Measurements from ENCODE around the gene BIVM. TPM values are rescaled to one million over a fixed set of nuclear protein-coding genes. Genes with fewer than 3 reads are reported as not detected.

The BIVM gene
- total RNA-seq, 1 donor from 2014 or later = 16.6 TPM

- DNase-seq (ENCODE audit: low spot score) = no peak
- Mint-ChIP-seq H3K4me1 (ENCODE audit: unreplicated experiment) (no peaks in the 10 kb centered on the region), H3K27me3 (ENCODE audit: unreplicated experiment) (peaks cover 1% of the 10 kb centered on the region), H3K9me3 (ENCODE audit: unreplicated experiment) (no peaks in the 10 kb centered on the region), H3K27ac (ENCODE audit: unreplicated experiment) (no peak overlapping the region), H3K4me3 (ENCODE audit: unreplicated experiment) (no peak overlapping the region), H3K36me3 (ENCODE audit: low read depth, unreplicated experiment) (peaks cover 15% of the 10 kb centered on the region)
- TF ChIP-seq, protein P1, sequence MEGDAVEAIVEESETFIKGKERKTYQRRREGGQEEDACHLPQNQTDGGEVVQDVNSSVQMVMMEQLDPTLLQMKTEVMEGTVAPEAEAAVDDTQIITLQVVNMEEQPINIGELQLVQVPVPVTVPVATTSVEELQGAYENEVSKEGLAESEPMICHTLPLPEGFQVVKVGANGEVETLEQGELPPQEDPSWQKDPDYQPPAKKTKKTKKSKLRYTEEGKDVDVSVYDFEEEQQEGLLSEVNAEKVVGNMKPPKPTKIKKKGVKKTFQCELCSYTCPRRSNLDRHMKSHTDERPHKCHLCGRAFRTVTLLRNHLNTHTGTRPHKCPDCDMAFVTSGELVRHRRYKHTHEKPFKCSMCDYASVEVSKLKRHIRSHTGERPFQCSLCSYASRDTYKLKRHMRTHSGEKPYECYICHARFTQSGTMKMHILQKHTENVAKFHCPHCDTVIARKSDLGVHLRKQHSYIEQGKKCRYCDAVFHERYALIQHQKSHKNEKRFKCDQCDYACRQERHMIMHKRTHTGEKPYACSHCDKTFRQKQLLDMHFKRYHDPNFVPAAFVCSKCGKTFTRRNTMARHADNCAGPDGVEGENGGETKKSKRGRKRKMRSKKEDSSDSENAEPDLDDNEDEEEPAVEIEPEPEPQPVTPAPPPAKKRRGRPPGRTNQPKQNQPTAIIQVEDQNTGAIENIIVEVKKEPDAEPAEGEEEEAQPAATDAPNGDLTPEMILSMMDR (IDR thresholded peaks at IDR 0.05; ENCODE audit: unreplicated experiment) = no peak
Measured at GRCh38 chr13:102817241-102817640, 18.3 kb downstream of the BIVM start.

DNA sequence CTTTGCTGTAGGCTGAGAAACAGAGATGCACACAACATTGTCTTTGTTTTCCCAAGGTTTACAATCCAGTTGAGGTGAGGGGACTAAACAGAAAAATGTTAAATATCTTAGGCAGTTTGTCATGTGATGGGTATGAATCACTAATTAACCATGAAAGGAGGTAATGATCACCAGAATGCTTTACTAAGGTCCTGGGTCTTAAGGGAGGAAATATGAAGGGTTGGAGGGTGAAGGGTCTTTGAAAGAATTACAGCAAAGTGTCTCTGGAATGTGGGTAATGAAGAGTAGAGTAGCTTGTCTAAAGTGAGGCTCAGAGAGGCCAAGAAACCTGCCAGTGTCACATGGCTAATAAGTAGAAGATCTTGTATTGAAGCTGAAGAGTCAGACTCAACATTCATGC, 19.0 kb downstream of the BIVM start:
- Mint-ChIP-seq H3K27me3 (ENCODE audit: unreplicated experiment) (peaks cover 1% of the 10 kb centered on the region), H3K27ac (ENCODE audit: unreplicated experiment) (no peak overlapping the region), H3K4me3 (ENCODE audit: unreplicated experiment) (no peak overlapping the region), H3K36me3 (ENCODE audit: low read depth, unreplicated experiment) (peaks cover 21% of the 10 kb centered on the region), H3K4me1 (ENCODE audit: unreplicated experiment) (no peaks in the 10 kb centered on the region), H3K9me3 (ENCODE audit: unreplicated experiment) (no peaks in the 10 kb centered on the region)
- no peak for DNase-seq (ENCODE audit: low spot score)
- TF ChIP-seq, protein P1 (IDR thresholded peaks at IDR 0.05; ENCODE audit: unreplicated experiment) = no peak

- H3K36me3 Mint-ChIP-seq (ENCODE audit: low read depth, unreplicated experiment) = peaks cover 21% of the 10 kb centered on the region
- H3K4me3 Mint-ChIP-seq (ENCODE audit: unreplicated experiment) = no peak overlapping the region
- DNase-seq (ENCODE audit: low spot score) = no peak
- H3K27me3 Mint-ChIP-seq (ENCODE audit: unreplicated experiment) = no peaks in the 10 kb centered on the region
- H3K4me1 Mint-ChIP-seq (ENCODE audit: unreplicated experiment) = no peaks in the 10 kb centered on the region
- TF ChIP-seq, protein P1 (IDR thresholded peaks at IDR 0.05; ENCODE audit: unreplicated experiment) = no peak
- H3K9me3 Mint-ChIP-seq (ENCODE audit: unreplicated experiment) = no peaks in the 10 kb centered on the region
- no peak overlapping the region for H3K27ac Mint-ChIP-seq (ENCODE audit: unreplicated experiment)
Measured at GRCh38 chr13:102825400-102825799, 26.5 kb downstream of the BIVM start.

DNA sequence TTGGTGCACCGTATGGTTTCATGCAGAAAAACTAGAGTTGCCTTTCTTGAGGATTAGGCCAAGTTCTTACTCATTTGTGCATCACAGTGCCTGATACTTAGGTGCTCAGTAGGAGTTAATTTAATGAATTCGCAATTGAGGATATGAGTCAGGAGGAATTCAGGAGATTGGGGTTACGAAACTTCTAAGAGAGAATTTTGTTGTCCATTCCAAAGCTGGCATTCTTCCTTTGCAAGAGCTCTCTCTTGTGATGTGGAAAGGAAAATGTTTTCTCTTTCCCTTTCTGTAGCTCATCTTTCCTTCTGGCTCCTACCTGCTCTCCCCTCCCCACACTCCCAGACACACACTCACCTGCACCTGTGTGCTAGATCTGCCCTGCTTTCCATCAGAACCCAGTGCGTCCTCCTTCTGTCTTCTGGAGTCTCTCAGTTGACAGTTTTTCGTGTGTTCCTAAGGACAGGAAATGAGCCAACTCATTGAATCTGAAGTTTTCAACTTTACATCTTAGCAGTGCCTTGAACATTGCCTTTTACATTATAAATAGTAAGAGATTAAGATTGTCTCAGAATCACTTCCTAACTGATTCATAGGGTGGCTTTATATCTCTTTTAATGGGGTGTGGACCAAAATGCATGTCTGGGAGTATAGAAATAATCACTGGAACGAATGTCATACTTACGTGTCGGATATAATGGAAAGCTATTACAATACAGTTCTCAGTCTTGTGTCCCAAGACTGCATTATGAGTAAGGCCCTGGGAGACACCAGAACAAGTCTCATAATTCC, 27.2 kb downstream of the BIVM start:
- Mint-ChIP-seq H3K4me3 (ENCODE audit: unreplicated experiment) (no peak overlapping the region), H3K27ac (ENCODE audit: unreplicated experiment) (no peak overlapping the region), H3K9me3 (ENCODE audit: unreplicated experiment) (no peaks in the 10 kb centered on the region), H3K4me1 (ENCODE audit: unreplicated experiment) (no peaks in the 10 kb centered on the region), H3K36me3 (ENCODE audit: low read depth, unreplicated experiment) (peaks cover 21% of the 10 kb centered on the region), H3K27me3 (ENCODE audit: unreplicated experiment) (no peaks in the 10 kb centered on the region)
- TF ChIP-seq, protein P1 (IDR thresholded peaks at IDR 0.05; ENCODE audit: unreplicated experiment) = no peak
- DNase-seq (ENCODE audit: low spot score) = no peak

- no peaks in the 10 kb centered on the region for H3K4me1 Mint-ChIP-seq (ENCODE audit: unreplicated experiment)
- TF ChIP-seq, protein P1 (IDR thresholded peaks at IDR 0.05; ENCODE audit: unreplicated experiment) = no peak
- H3K9me3 Mint-ChIP-seq (ENCODE audit: unreplicated experiment) = no peaks in the 10 kb centered on the region
- H3K27ac Mint-ChIP-seq (ENCODE audit: unreplicated experiment) = no peak overlapping the region
- peaks cover 10% of the 10 kb centered on the region for H3K36me3 Mint-ChIP-seq (ENCODE audit: low read depth, unreplicated experiment)
- H3K27me3 Mint-ChIP-seq (ENCODE audit: unreplicated experiment) = no peaks in the 10 kb centered on the region
- no peak overlapping the region for H3K4me3 Mint-ChIP-seq (ENCODE audit: unreplicated experiment)
- no peak for DNase-seq (ENCODE audit: low spot score)
Measured at GRCh38 chr13:102830646-102831045, 31.7 kb downstream of the BIVM start.
